ENCODE data around the gene MAMLD1. TPM values are rescaled to one million over a fixed set of nuclear protein-coding genes. Genes with fewer than 3 reads are reported as not detected.

Gene MAMLD1
- total and polyA plus RNA-seq, 12 donors: 1.4 to 11.2 (median 6.5) TPM

DNA sequence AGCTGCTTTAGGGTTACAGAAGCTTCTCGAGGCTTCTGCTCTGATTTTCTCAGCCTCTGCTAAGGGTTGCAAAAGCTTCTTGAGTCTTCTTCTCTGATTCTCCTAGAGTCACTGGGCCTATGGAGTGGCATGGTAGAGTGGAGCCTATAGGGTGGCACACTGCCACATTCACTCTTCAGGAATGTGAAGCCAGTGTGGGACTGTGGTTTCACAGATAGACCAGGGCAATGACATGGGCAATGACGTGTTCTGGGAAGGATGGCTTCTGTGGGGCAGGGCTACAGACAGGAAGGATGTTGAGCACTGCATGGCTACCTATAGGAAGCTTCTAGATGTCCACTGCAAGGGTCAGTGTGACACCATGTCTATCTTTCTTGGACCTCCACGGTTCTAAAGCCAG lies 11.0 kb upstream of the MAMLD1 start:
- Histone ChIP-seq H3K27me3 (no peaks in the 10 kb centered on the region), H3K4me1 (replicated peaks in 1 of 2) (no peaks in the 10 kb centered on the region), H3K4me3 (no peak overlapping the region), H3K9me3 (replicated peaks in 1 of 3) (no peaks in the 10 kb centered on the region), H3K27ac (no peak overlapping the region), H3K36me3 (replicated peaks in 1 of 2) (no peaks in the 10 kb centered on the region)
- TF ChIP-seq, protein P1, sequence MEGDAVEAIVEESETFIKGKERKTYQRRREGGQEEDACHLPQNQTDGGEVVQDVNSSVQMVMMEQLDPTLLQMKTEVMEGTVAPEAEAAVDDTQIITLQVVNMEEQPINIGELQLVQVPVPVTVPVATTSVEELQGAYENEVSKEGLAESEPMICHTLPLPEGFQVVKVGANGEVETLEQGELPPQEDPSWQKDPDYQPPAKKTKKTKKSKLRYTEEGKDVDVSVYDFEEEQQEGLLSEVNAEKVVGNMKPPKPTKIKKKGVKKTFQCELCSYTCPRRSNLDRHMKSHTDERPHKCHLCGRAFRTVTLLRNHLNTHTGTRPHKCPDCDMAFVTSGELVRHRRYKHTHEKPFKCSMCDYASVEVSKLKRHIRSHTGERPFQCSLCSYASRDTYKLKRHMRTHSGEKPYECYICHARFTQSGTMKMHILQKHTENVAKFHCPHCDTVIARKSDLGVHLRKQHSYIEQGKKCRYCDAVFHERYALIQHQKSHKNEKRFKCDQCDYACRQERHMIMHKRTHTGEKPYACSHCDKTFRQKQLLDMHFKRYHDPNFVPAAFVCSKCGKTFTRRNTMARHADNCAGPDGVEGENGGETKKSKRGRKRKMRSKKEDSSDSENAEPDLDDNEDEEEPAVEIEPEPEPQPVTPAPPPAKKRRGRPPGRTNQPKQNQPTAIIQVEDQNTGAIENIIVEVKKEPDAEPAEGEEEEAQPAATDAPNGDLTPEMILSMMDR (IDR thresholded peaks at IDR 0.05): no peak
- no peak for TF ChIP-seq POLR2A (IDR thresholded peaks at IDR 0.05)
- WGBS, 4 donors: 45 to 81% (median 66%) methylated on average over 3 of the region's 3 CpGs; no CpG with 5 or more reads in 1 of the 4 donors
- intact Hi-C loops (cut with DNase I): loop anchor here in 1 of 2 donors (10.0 kb wide), 2 partner anchors 63 to 147 kb away; no protein-coding TSS in a partner anchor
- DNase-seq: no peak

DNA sequence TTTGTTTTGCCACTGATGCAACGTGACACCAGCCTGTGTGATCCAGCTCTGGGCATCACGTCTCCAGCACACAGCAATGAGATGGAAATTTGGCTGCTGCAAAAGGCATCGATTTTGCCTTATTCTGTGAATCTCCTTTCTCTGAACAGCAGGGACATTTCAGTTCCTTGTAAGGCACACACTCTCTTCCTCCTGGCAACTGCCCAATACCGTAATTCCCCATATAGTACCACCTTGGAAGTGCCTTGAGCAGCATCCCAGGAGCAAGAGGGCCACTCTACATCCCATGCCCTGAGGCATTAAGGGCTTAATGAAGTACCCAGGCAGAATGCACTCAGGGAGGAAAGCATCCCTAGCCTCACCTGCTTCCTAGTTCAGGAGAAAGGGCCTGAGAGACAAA lies 10.5 kb upstream of the MAMLD1 start:
- 56 to 65% (median 62%) methylated on average over 4 of the region's 4 CpGs for WGBS, 4 donors
- Histone ChIP-seq H3K27me3 (no peaks in the 10 kb centered on the region), H3K4me1 (replicated peaks in 1 of 2) (no peaks in the 10 kb centered on the region), H3K4me3 (no peak overlapping the region), H3K36me3 (replicated peaks in 1 of 2) (no peaks in the 10 kb centered on the region), H3K9me3 (replicated peaks in 1 of 3) (no peaks in the 10 kb centered on the region), H3K27ac (no peak overlapping the region)
- DNase-seq: peak in 2 of 7 donors; percentile 7 to 24
- intact Hi-C loops (cut with DNase I): loop anchor here in 1 of 2 donors (10.0 kb wide), 2 partner anchors 62 to 148 kb away; no protein-coding TSS in a partner anchor
- TF ChIP-seq, protein P1 (IDR thresholded peaks at IDR 0.05): no peak
- TF ChIP-seq POLR2A (IDR thresholded peaks at IDR 0.05): no peak

DNA sequence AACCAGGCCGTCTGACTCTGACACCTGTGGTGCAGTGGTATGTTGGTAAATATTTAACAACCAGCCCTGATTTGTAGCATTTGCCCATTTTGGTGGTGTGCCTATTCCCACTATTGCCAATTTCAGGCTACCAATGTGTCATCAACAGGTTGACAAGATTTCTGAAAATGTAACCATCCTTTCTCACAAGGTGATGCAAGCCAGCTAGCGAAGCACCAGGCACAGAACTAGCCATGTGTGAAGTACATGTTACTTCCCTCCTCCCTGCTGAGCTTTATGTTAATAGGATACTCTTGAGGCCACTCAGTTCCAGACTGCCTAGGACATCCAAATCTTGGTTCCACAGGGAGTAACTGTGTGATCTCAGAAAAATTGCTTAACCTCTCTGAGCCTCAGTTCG lies 7.2 kb upstream of the MAMLD1 start:
- DNase-seq: no peak
- no peaks in the 10 kb centered on the region for H3K4me1 ChIP-seq (replicated peaks in 1 of 2)
- no peaks in the 10 kb centered on the region for H3K36me3 ChIP-seq (replicated peaks in 1 of 2)
- intact Hi-C loops (cut with DNase I): loop anchor here in 1 of 2 donors (10.0 kb wide), 2 partner anchors 59 to 151 kb away; no protein-coding TSS in a partner anchor
- H3K9me3 ChIP-seq (replicated peaks in 1 of 3): no peaks in the 10 kb centered on the region
- no peak overlapping the region for H3K27ac ChIP-seq
- no peaks in the 10 kb centered on the region for H3K27me3 ChIP-seq
- WGBS, 4 donors: 65 to 100% (median 83%) methylated on average over 1 to 3 of the region's 3 CpGs
- H3K4me3 ChIP-seq: no peak overlapping the region
- TF ChIP-seq, protein P1 (IDR thresholded peaks at IDR 0.05): no peak
- no peak for TF ChIP-seq POLR2A (IDR thresholded peaks at IDR 0.05)

DNA sequence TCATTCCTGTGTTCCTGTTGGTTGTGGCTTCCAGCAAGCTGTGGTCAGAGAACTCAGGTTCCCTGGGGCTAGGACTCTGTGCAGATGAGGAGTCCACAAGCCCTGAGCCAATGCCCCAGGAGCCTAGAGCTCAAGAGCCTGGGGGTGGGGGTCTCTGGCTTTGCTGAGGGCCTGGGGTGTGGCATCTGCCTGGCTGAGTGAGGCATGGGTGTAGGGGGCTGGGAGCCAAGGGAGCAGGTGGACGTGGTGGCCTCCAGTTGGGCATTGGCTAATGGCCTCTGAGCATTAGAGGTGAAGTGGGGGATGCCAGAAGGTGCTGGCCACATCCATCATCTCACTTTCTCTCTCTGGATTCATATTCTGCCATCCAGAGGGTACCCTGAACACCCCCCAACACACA lies 5.3 kb upstream of the MAMLD1 start:
- 29 to 80% (median 52%) methylated on average over 1 of the region's 1 CpG for WGBS, 4 donors
- Histone ChIP-seq H3K27ac (no peak overlapping the region), H3K36me3 (replicated peaks in 1 of 2) (no peaks in the 10 kb centered on the region), H3K9me3 (replicated peaks in 1 of 3) (no peaks in the 10 kb centered on the region), H3K4me1 (replicated peaks in 1 of 2) (peaks cover 0 to 4% of the 10 kb centered on the region in 2 donors), H3K27me3 (no peaks in the 10 kb centered on the region), H3K4me3 (no peak overlapping the region)
- no peak for DNase-seq
- intact Hi-C loops (cut with DNase I): loop anchor here in 1 of 2 donors (10.0 kb wide), 2 partner anchors 57 to 153 kb away; no protein-coding TSS in a partner anchor
- no peak for TF ChIP-seq POLR2A (IDR thresholded peaks at IDR 0.05)

DNA sequence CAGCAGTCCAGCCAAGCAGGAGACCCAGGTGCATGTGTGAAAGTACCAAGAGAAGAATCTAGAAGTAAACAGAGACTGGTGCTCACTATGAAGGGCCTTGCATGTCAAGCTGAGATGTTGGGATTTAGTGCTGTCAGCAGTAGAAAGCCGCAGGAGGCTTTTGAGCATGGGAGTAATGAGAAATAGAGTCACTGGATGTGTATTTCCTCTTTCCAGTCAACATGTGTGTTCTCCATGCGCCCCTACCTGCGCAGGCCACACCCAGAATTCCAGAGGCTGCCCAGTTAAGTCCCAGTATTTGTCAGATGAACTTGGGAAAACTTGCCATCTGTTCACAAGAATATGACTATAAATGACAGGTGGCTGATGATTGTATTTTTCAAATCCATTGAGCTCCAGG lies 4.5 kb upstream of the MAMLD1 start:
- no peaks in the 10 kb centered on the region for H3K9me3 ChIP-seq (replicated peaks in 1 of 3)
- H3K27me3 ChIP-seq: no peaks in the 10 kb centered on the region
- 73 to 100% (median 86%) methylated on average over 1 to 3 of the region's 3 CpGs for WGBS, 4 donors
- H3K4me1 ChIP-seq (replicated peaks in 1 of 2): peaks cover 0 to 4% of the 10 kb centered on the region in 2 donors
- H3K4me3 ChIP-seq: no peak overlapping the region
- TF ChIP-seq POLR2A (IDR thresholded peaks at IDR 0.05): no peak
- TF ChIP-seq, protein P1 (IDR thresholded peaks at IDR 0.05): no peak
- intact Hi-C loops (cut with DNase I): loop anchor here in 1 of 2 donors (10.0 kb wide), 2 partner anchors 56 to 154 kb away; no protein-coding TSS in a partner anchor
- H3K36me3 ChIP-seq (replicated peaks in 1 of 2): no peaks in the 10 kb centered on the region
- no peak for DNase-seq
- no peak overlapping the region for H3K27ac ChIP-seq
